Measurements from ENCODE around the gene CDH26.

Gene CDH26

GRCh38 chr20:59996108-59996507 lies 37.9 kb downstream of the CDH26 start:
- no peak overlapping the region for H3K27ac ChIP-seq (ENCODE audit: low read depth, low read length)
- no peaks in the 10 kb centered on the region for H3K4me1 ChIP-seq (ENCODE audit: control insufficient read depth, insufficient read depth, low read length)
- no peak overlapping the region for H3K9ac ChIP-seq (ENCODE audit: low read length)
- H3K36me3 ChIP-seq (ENCODE audit: control insufficient read depth, insufficient read depth, low read length) = no peaks in the 10 kb centered on the region
- no peaks in the 10 kb centered on the region for H3K27me3 ChIP-seq (ENCODE audit: control insufficient read depth, insufficient read depth, low read length)
- no peak overlapping the region for H3K4me3 ChIP-seq (ENCODE audit: low read length)

- H3K4me1 ChIP-seq (ENCODE audit: control insufficient read depth, insufficient read depth, low read length) = no peaks in the 10 kb centered on the region
- H3K27me3 ChIP-seq (ENCODE audit: control insufficient read depth, insufficient read depth, low read length) = no peaks in the 10 kb centered on the region
- H3K36me3 ChIP-seq (ENCODE audit: control insufficient read depth, insufficient read depth, low read length) = no peaks in the 10 kb centered on the region
- no peak overlapping the region for H3K4me3 ChIP-seq (ENCODE audit: low read length)
- no peak overlapping the region for H3K27ac ChIP-seq (ENCODE audit: low read depth, low read length)
- H3K9ac ChIP-seq (ENCODE audit: low read length) = no peak overlapping the region
Observed at GRCh38 chr20:59997896-59998295, 39.7 kb downstream of the CDH26 start.

GRCh38 chr20:59999502-59999901 lies 41.3 kb downstream of the CDH26 start:
- Histone ChIP-seq H3K9ac (ENCODE audit: low read length) (no peak overlapping the region), H3K4me3 (ENCODE audit: low read length) (no peak overlapping the region), H3K4me1 (ENCODE audit: control insufficient read depth, insufficient read depth, low read length) (no peaks in the 10 kb centered on the region), H3K27ac (ENCODE audit: low read depth, low read length) (no peak overlapping the region), H3K36me3 (ENCODE audit: control insufficient read depth, insufficient read depth, low read length) (no peaks in the 10 kb centered on the region), H3K27me3 (ENCODE audit: control insufficient read depth, insufficient read depth, low read length) (no peaks in the 10 kb centered on the region)

- Histone ChIP-seq H3K4me1 (ENCODE audit: control insufficient read depth, insufficient read depth, low read length) (no peaks in the 10 kb centered on the region), H3K9ac (ENCODE audit: low read length) (no peak overlapping the region), H3K27me3 (ENCODE audit: control insufficient read depth, insufficient read depth, low read length) (no peaks in the 10 kb centered on the region), H3K4me3 (ENCODE audit: low read length) (no peak overlapping the region), H3K27ac (ENCODE audit: low read depth, low read length) (no peak overlapping the region), H3K36me3 (ENCODE audit: control insufficient read depth, insufficient read depth, low read length) (no peaks in the 10 kb centered on the region)
Observed at GRCh38 chr20:60000271-60001042, 42.2 kb downstream of the CDH26 start.

- Histone ChIP-seq H3K9ac (ENCODE audit: low read length) (no peak overlapping the region), H3K4me1 (ENCODE audit: control insufficient read depth, insufficient read depth, low read length) (no peaks in the 10 kb centered on the region), H3K4me3 (ENCODE audit: low read length) (no peak overlapping the region), H3K36me3 (ENCODE audit: control insufficient read depth, insufficient read depth, low read length) (no peaks in the 10 kb centered on the region), H3K27ac (ENCODE audit: low read depth, low read length) (no peak overlapping the region), H3K27me3 (ENCODE audit: control insufficient read depth, insufficient read depth, low read length) (no peaks in the 10 kb centered on the region)
Observed at GRCh38 chr20:60001108-60001507, 42.9 kb downstream of the CDH26 start.

- Histone ChIP-seq H3K4me3 (ENCODE audit: low read length) (no peak overlapping the region), H3K36me3 (ENCODE audit: control insufficient read depth, insufficient read depth, low read length) (no peaks in the 10 kb centered on the region), H3K27me3 (ENCODE audit: control insufficient read depth, insufficient read depth, low read length) (no peaks in the 10 kb centered on the region), H3K4me1 (ENCODE audit: control insufficient read depth, insufficient read depth, low read length) (no peaks in the 10 kb centered on the region), H3K27ac (ENCODE audit: low read depth, low read length) (no peak overlapping the region), H3K9ac (ENCODE audit: low read length) (no peak overlapping the region)
Observed at GRCh38 chr20:60003776-60004175, 45.6 kb downstream of the CDH26 start.

GRCh38 chr20:60006261-60006660 lies 48.0 kb downstream of the CDH26 start:
- Histone ChIP-seq H3K36me3 (ENCODE audit: control insufficient read depth, insufficient read depth, low read length) (no peaks in the 10 kb centered on the region), H3K4me1 (ENCODE audit: control insufficient read depth, insufficient read depth, low read length) (no peaks in the 10 kb centered on the region), H3K4me3 (ENCODE audit: low read length) (no peak overlapping the region), H3K27ac (ENCODE audit: low read depth, low read length) (no peak overlapping the region), H3K9ac (ENCODE audit: low read length) (no peak overlapping the region), H3K27me3 (ENCODE audit: control insufficient read depth, insufficient read depth, low read length) (no peaks in the 10 kb centered on the region)

- H3K4me1 ChIP-seq (ENCODE audit: control insufficient read depth, insufficient read depth, low read length) = no peaks in the 10 kb centered on the region
- no peaks in the 10 kb centered on the region for H3K27me3 ChIP-seq (ENCODE audit: control insufficient read depth, insufficient read depth, low read length)
- no peaks in the 10 kb centered on the region for H3K36me3 ChIP-seq (ENCODE audit: control insufficient read depth, insufficient read depth, low read length)
- H3K27ac ChIP-seq (ENCODE audit: low read depth, low read length) = no peak overlapping the region
- H3K9ac ChIP-seq (ENCODE audit: low read length) = no peak overlapping the region
- no peak overlapping the region for H3K4me3 ChIP-seq (ENCODE audit: low read length)
Observed at GRCh38 chr20:60007464-60007863, 49.2 kb downstream of the CDH26 start.

GRCh38 chr20:60008130-60008808 lies 50.0 kb downstream of the CDH26 start:
- H3K4me1 ChIP-seq (ENCODE audit: control insufficient read depth, insufficient read depth, low read length) = no peaks in the 10 kb centered on the region
- H3K27me3 ChIP-seq (ENCODE audit: control insufficient read depth, insufficient read depth, low read length) = no peaks in the 10 kb centered on the region
- no peak overlapping the region for H3K4me3 ChIP-seq (ENCODE audit: low read length)
- H3K27ac ChIP-seq (ENCODE audit: low read depth, low read length) = no peak overlapping the region
- no peaks in the 10 kb centered on the region for H3K36me3 ChIP-seq (ENCODE audit: control insufficient read depth, insufficient read depth, low read length)
- H3K9ac ChIP-seq (ENCODE audit: low read length) = no peak overlapping the region

GRCh38 chr20:60009318-60009717 lies 51.1 kb downstream of the CDH26 start:
- Histone ChIP-seq H3K4me3 (ENCODE audit: low read length) (no peak overlapping the region), H3K36me3 (ENCODE audit: control insufficient read depth, insufficient read depth, low read length) (no peaks in the 10 kb centered on the region), H3K27me3 (ENCODE audit: control insufficient read depth, insufficient read depth, low read length) (no peaks in the 10 kb centered on the region), H3K9ac (ENCODE audit: low read length) (no peak overlapping the region), H3K4me1 (ENCODE audit: control insufficient read depth, insufficient read depth, low read length) (no peaks in the 10 kb centered on the region), H3K27ac (ENCODE audit: low read depth, low read length) (no peak overlapping the region)

GRCh38 chr20:60009826-60010616 lies 51.8 kb downstream of the CDH26 start:
- Histone ChIP-seq H3K27ac (ENCODE audit: low read depth, low read length) (no peak overlapping the region), H3K27me3 (ENCODE audit: control insufficient read depth, insufficient read depth, low read length) (no peaks in the 10 kb centered on the region), H3K9ac (ENCODE audit: low read length) (no peak overlapping the region), H3K4me1 (ENCODE audit: control insufficient read depth, insufficient read depth, low read length) (no peaks in the 10 kb centered on the region), H3K4me3 (ENCODE audit: low read length) (no peak overlapping the region), H3K36me3 (ENCODE audit: control insufficient read depth, insufficient read depth, low read length) (no peaks in the 10 kb centered on the region)

GRCh38 chr20:60010689-60011458 lies 52.7 kb downstream of the CDH26 start:
- no peaks in the 10 kb centered on the region for H3K27me3 ChIP-seq (ENCODE audit: control insufficient read depth, insufficient read depth, low read length)
- H3K27ac ChIP-seq (ENCODE audit: low read depth, low read length) = no peak overlapping the region
- no peak overlapping the region for H3K4me3 ChIP-seq (ENCODE audit: low read length)
- H3K36me3 ChIP-seq (ENCODE audit: control insufficient read depth, insufficient read depth, low read length) = no peaks in the 10 kb centered on the region
- no peaks in the 10 kb centered on the region for H3K4me1 ChIP-seq (ENCODE audit: control insufficient read depth, insufficient read depth, low read length)
- no peak overlapping the region for H3K9ac ChIP-seq (ENCODE audit: low read length)
